H1 (cell line): ENCODE data around the gene SLC26A11. TPM values are rescaled to one million over a fixed set of nuclear protein-coding genes. Genes with fewer than 3 reads are reported as not detected.

ENCODE experiments used
- CTBP2 ChIP-seq: IDR thresholded peaks from 2 replicates; pipeline ENCODE4 v1.7.0; 2011; ENCODE audit warnings: borderline replicate concordance, mild to moderate bottlenecking, moderate library complexity, mixed read lengths, low read length; ENCODE audit not compliant: insufficient read depth, insufficient read length
- HDAC6 ChIP-seq: IDR thresholded peaks from one replicate; pipeline ENCODE4 v1.7.1; 2012; ENCODE audit warnings: low read depth, mild to moderate bottlenecking, inconsistent platforms, low read length, moderate library complexity
- POLR2A ChIP-seq, 2 experiments: IDR thresholded peaks; 1 replicate in 1 of 2; 2 replicates in 1 of 2; pipeline ENCODE4 v1.6.1; 2011; ENCODE audit warnings: low read depth in 2 of 2, low read length in 2 of 2, mild to moderate bottlenecking in 2 of 2; ENCODE audit errors: control extremely low read depth in 1 of 2
- SIRT6 ChIP-seq: IDR thresholded peaks from one replicate; pipeline ENCODE4 v1.7.1; 2012; ENCODE audit warnings: low read length, inconsistent platforms
- polyA plus RNA-seq, 7 experiments: library from polyadenylated mRNA; depleted of rRNA in 3 of 7; stranded (reverse) in 5 of 7; unstranded in 2 of 7; fragments of >200 nt in 5 of 7; fragments of 200-250 nt in 2 of 7; gene quantifications; 1 replicate in 5 of 7; 2 replicates in 1 of 7; 4 replicates in 1 of 7; pipeline versions ENCODE4 v1.2.1 to v1.2.3, GENCODE V29; 2011 to 2013; ENCODE audit warnings: missing spikeins in 2 of 7, mixed read lengths in 2 of 7
- total RNA-seq: library from RNA; stranded (reverse); fragmentation: NEBNext Ultra II Directional; extraction: Animal tissue kit (Norgen Biotek cat#: 25700); gene quantifications from 2 replicates; pipeline ENCODE4 v1.2.1, GENCODE V29; 2021
- TF ChIP-seq, protein P1 (sequence below): IDR thresholded peaks from 2 replicates; pipeline ENCODE4 v1.6.1; 2012; ENCODE audit warnings: low read length, inconsistent platforms

The SLC26A11 gene
- total and polyA plus RNA-seq, 2 of the 8 experiments (the other 6 are each of a cell fraction or from before 2014, with no cell fraction given): 15.5 to 25.9 TPM

DNA sequence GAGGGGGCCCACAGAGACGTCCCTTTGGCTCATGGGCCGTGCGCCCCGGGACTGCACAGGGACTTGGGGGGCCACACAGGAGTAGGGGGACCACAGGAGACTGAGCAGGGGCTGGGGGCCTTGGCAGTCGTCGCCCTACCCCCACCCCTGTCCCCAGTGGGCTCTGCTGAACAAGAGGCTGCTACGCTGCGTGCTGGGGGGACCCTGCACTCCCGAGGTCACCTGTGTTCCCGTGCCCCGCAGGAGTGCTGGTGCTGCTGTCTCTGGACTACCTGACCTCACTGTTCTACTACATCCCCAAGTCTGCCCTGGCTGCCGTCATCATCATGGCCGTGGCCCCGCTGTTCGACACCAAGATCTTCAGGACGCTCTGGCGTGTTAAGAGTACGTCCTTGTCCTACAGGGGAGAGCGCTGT is 26.0 kb downstream of the SLC26A11 start (continued):
- TF ChIP-seq, protein P1, sequence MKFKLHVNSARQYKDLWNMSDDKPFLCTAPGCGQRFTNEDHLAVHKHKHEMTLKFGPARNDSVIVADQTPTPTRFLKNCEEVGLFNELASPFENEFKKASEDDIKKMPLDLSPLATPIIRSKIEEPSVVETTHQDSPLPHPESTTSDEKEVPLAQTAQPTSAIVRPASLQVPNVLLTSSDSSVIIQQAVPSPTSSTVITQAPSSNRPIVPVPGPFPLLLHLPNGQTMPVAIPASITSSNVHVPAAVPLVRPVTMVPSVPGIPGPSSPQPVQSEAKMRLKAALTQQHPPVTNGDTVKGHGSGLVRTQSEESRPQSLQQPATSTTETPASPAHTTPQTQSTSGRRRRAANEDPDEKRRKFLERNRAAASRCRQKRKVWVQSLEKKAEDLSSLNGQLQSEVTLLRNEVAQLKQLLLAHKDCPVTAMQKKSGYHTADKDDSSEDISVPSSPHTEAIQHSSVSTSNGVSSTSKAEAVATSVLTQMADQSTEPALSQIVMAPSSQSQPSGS: no peak
- TF ChIP-seq CTBP2 (no peak), SIRT6 (no peak), POLR2A (IDR thresholded peaks at IDR 0.05; ENCODE audit: control extremely low read depth in 1 of 2, low read depth in 2 of 2, low read length in 2 of 2) (no peak), HDAC6 (no peak)
